CD4-positive, alpha-beta T cell (primary cell): Measurements from ENCODE around the gene IGIP. TPM values are rescaled to one million over a fixed set of nuclear protein-coding genes. Genes with fewer than 3 reads are reported as not detected.

Experiments used
- ATAC-seq: fragments of 200-7000 bp; cut with Tn5 transposase; one replicate; pipeline ENCODE4 v1.10.0; 2022; ENCODE audit warnings: mild to moderate bottlenecking; ENCODE audit not compliant: poor library complexity
- CTCF ChIA-PET: fragments of 350-600 bp; sonication (Branson Sonifier 250); formaldehyde crosslinking; loops from one replicate; lab custom pipeline; 2021; ENCODE audit warnings: antibody characterized with exemption, inconsistent platforms; lab: Charles Lee
- POLR2A ChIA-PET: fragments of 350-600 bp; sonication (Branson Sonifier 250); formaldehyde crosslinking; loops from one replicate; lab custom pipeline; 2021; ENCODE audit warnings: antibody characterized with exemption, inconsistent platforms; lab: Charles Lee
- DNase-seq, 14 experiments: peaks; one replicate each; pipeline ENCODE4 v3.0.0-alpha.2; 2013 to 2020; ENCODE audit warnings: mixed read lengths in 2 of 14
- H3K27ac ChIP-seq, 2 donors: one replicate each; pipeline versions ENCODE4 v1.5.1 to v1.7.0; 2013; ENCODE audit warnings: low read length in 2 of 2, low read depth in 1 of 2, mild to moderate bottlenecking in 1 of 2
- H3K27me3 ChIP-seq, 2 experiments: 1 replicate in 1 of 2; 2 replicates in 1 of 2; pipeline versions ENCODE4 v1.6.1 to v1.7.0; 2013; ENCODE audit warnings: low read length in 2 of 2, control low read depth in 1 of 2, mild to moderate bottlenecking in 1 of 2, moderate library complexity in 1 of 2; ENCODE audit not compliant: insufficient read depth in 2 of 2, control insufficient read depth in 1 of 2
- H3K36me3 ChIP-seq: one replicate; pipeline ENCODE4 v1.6.1; 2013; ENCODE audit warnings: low read length, control low read depth; ENCODE audit not compliant: insufficient read depth
- H3K4me1 ChIP-seq: one replicate; pipeline ENCODE4 v1.6.1; 2013; ENCODE audit warnings: low read length, control low read depth; ENCODE audit not compliant: insufficient read depth
- H3K4me3 ChIP-seq: one replicate; pipeline ENCODE4 v1.5.1; 2013; ENCODE audit warnings: mild to moderate bottlenecking, low read length, moderate library complexity
- H3K9me3 ChIP-seq, 2 experiments: 1 replicate in 1 of 2; 2 replicates in 1 of 2; pipeline versions ENCODE4 v1.6.1 to v1.7.0; 2013; ENCODE audit warnings: low read length in 2 of 2, mild to moderate bottlenecking in 2 of 2, control low read depth in 1 of 2, moderate library complexity in 1 of 2; ENCODE audit not compliant: control insufficient read depth in 1 of 2, insufficient read depth in 1 of 2
- H3K27ac Mint-ChIP-seq: one replicate; pipeline ENCODE4 v1.8.0; 2020; ENCODE audit warnings: mixed read lengths
- H3K27me3 Mint-ChIP-seq: one replicate; pipeline ENCODE4 v1.8.0; 2021; ENCODE audit warnings: mixed read lengths
- H3K36me3 Mint-ChIP-seq: one replicate; pipeline ENCODE4 v1.8.0; 2021; ENCODE audit warnings: low read depth, mixed read lengths
- H3K4me1 Mint-ChIP-seq: one replicate; pipeline ENCODE4 v1.8.0; 2021; ENCODE audit warnings: low read depth, mixed read lengths
- H3K4me3 Mint-ChIP-seq: one replicate; pipeline ENCODE4 v1.8.0; 2020; ENCODE audit warnings: mild to moderate bottlenecking, mixed read lengths
- H3K9me3 Mint-ChIP-seq: one replicate; pipeline ENCODE4 v1.8.0; 2020; ENCODE audit warnings: mixed read lengths
- intact Hi-C, 2 experiments: fragments of 100-400 bp; cut with DNase I in 1 of 2; cut with micrococcal nuclease in 1 of 2; formaldehyde crosslinking; loops; one replicate each; pipeline versions ENCODE4 v1.15.1 to v1.9.0; 2023 to 2025; cut with DNase I, micrococcal nuclease
- total RNA-seq, 174 experiments: library from RNA in 2 of 174; stranded (reverse) in 2 of 174; gene quantifications; one replicate each; pipeline ENCODE4 v1.2.3 and lab custom pipeline; 2021 to 2026
- TF ChIP-seq, protein P1 (sequence below): fragments of 200-600 bp; IDR thresholded peaks from one replicate; pipeline ENCODE4 v1.8.0; 2022; ENCODE audit warnings: antibody characterized with exemption, mild to moderate bottlenecking

The IGIP gene
- total RNA-seq, 2 experiments from 2014 or later: 1.5 TPM

DNA sequence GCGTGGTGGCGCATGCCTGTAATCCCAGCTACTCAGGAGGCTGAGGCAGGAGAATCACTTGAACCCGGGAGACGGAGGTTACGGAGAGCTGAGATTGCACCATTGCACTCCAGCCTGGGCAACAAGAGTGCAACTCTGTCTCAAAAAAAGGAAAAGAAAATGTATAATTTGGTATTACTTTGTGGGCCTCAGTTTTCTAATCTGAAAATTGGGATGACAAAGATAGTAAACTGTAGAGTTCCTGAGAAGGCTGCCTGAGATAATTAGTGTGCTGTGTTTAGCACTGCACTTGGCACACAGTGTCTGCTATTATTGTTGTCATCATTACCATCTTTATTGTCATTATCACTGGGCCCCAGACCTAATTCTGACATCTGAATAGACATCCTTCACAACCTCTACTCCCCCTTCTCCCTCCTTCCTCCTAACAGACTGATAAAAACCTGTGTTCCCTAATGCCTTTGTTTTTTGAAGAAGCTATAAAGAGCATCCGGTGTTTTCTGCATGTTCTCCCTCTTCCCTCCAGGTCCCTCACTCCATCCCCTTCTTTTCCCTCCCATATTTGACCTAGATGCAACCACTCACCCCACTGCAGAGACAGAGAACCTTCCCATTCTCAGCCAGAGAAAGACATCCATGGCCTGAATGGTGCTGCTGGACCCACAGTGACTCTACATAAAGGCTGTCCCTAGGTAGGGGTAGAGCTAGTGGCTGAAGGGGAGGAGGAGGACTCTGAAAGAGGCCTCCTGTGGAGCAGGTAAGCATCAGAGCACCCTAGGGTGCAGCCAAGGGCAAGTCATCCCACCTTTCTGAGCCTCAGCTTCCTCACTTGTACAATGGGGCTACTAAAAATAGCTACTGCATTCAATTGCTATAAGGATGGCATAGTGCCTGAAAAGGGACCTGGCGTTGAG lies 33.5 kb downstream of the IGIP start:
- Histone ChIP-seq H3K27me3 (no peaks in the 10 kb centered on the region), H3K4me1 (peaks cover 10% of the 10 kb centered on the region), H3K4me3 (no peak overlapping the region), H3K9me3 (no peaks in the 10 kb centered on the region), H3K36me3 (no peaks in the 10 kb centered on the region), H3K27ac (no peak overlapping the region)
- TF ChIP-seq, protein P1, sequence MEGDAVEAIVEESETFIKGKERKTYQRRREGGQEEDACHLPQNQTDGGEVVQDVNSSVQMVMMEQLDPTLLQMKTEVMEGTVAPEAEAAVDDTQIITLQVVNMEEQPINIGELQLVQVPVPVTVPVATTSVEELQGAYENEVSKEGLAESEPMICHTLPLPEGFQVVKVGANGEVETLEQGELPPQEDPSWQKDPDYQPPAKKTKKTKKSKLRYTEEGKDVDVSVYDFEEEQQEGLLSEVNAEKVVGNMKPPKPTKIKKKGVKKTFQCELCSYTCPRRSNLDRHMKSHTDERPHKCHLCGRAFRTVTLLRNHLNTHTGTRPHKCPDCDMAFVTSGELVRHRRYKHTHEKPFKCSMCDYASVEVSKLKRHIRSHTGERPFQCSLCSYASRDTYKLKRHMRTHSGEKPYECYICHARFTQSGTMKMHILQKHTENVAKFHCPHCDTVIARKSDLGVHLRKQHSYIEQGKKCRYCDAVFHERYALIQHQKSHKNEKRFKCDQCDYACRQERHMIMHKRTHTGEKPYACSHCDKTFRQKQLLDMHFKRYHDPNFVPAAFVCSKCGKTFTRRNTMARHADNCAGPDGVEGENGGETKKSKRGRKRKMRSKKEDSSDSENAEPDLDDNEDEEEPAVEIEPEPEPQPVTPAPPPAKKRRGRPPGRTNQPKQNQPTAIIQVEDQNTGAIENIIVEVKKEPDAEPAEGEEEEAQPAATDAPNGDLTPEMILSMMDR: no peak
- no peaks in the 10 kb centered on the region for H3K27me3 Mint-ChIP-seq
- no peaks in the 10 kb centered on the region for H3K9me3 Mint-ChIP-seq
- intact Hi-C loops: loop anchor here in 1 of 2 experiments (2.0 to 5.0 kb wide), 3 partner anchors 47 to 372 kb away; partner anchors contain the start of gene PURA
- DNase-seq (no peak), ATAC-seq (no peak)
- H3K4me3 Mint-ChIP-seq: no peak overlapping the region
- CTCF ChIA-PET: no interaction called here
- no peaks in the 10 kb centered on the region for H3K36me3 Mint-ChIP-seq
- H3K4me1 Mint-ChIP-seq: peaks cover 15% of the 10 kb centered on the region
- H3K27ac Mint-ChIP-seq: no peak overlapping the region
- POLR2A ChIA-PET: interaction anchor here (1.3 kb wide), 1 partner anchor 52 kb away, joined by 3 read pairs; no protein-coding TSS in a partner anchor

DNA sequence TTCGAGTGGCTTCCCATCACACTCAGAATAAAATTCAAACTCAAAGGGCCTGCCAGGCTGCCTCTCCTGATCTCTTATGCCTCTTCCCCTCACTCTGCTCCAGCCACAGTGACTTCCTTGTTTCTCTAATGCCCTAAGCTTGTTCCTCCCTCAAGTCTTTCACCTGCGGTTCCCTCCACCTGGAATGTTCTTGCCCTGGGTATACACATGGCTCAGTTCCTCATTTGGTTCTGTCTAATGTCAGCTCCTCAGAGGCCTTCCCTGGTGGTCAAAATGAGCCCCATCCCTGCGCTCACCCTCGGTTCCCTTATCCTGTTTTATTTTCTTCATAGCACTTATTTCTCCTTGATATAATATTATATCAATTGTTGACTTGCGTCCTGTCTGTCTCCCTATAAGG lies 36.5 kb downstream of the IGIP start:
- no peak overlapping the region for H3K4me3 ChIP-seq
- TF ChIP-seq, protein P1: no peak
- H3K27me3 ChIP-seq: no peaks in the 10 kb centered on the region
- no peak for ATAC-seq
- H3K9me3 ChIP-seq: no peaks in the 10 kb centered on the region
- peaks cover 2% of the 10 kb centered on the region for H3K4me1 Mint-ChIP-seq
- no peak overlapping the region for H3K4me3 Mint-ChIP-seq
- no peak overlapping the region for H3K27ac ChIP-seq
- ChIA-PET POLR2A (no interaction called here), CTCF (interaction anchor here (1.1 kb wide), 1 partner anchor 90 kb away, joined by 4 read pairs; no protein-coding TSS in a partner anchor)
- no peak for DNase-seq
- H3K36me3 ChIP-seq: no peaks in the 10 kb centered on the region
- no peak overlapping the region for H3K27ac Mint-ChIP-seq
- intact Hi-C loops: no loop called here
- H3K36me3 Mint-ChIP-seq: no peaks in the 10 kb centered on the region
- H3K4me1 ChIP-seq: peaks cover 4% of the 10 kb centered on the region
- no peaks in the 10 kb centered on the region for H3K9me3 Mint-ChIP-seq
- H3K27me3 Mint-ChIP-seq: no peaks in the 10 kb centered on the region

DNA sequence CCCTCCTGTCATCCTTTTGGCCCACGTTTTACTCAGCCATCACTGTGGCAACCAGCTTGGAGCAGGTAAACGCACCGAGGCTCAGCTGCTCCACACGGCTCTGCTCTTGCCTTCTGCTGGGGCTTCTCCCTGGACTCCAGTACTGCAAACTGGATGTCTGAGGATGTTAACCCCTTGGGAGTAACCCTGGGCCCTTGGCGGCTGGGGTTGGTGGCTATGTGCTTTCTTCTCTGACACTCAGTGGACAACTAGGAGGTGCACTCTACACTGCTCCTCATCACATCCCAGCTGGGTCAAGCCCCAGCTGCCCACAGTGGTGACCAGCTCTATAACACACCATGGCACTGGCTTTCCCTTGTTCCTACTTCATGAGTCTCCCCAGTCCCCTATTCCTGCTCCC lies 37.0 kb downstream of the IGIP start:
- TF ChIP-seq, protein P1: no peak
- Mint-ChIP-seq H3K9me3 (no peaks in the 10 kb centered on the region), H3K27ac (no peak overlapping the region), H3K4me3 (no peak overlapping the region), H3K36me3 (no peaks in the 10 kb centered on the region), H3K4me1 (no peaks in the 10 kb centered on the region), H3K27me3 (no peaks in the 10 kb centered on the region)
- POLR2A ChIA-PET: no interaction called here
- Histone ChIP-seq H3K27me3 (no peaks in the 10 kb centered on the region), H3K4me3 (no peak overlapping the region), H3K9me3 (no peaks in the 10 kb centered on the region), H3K27ac (no peak overlapping the region), H3K36me3 (no peaks in the 10 kb centered on the region), H3K4me1 (no peaks in the 10 kb centered on the region)
- no peak for DNase-seq
- no peak for ATAC-seq
- CTCF ChIA-PET: no interaction called here
- intact Hi-C loops: no loop called here
